ENCODE data around the gene INAVA.

The INAVA gene, protein sequence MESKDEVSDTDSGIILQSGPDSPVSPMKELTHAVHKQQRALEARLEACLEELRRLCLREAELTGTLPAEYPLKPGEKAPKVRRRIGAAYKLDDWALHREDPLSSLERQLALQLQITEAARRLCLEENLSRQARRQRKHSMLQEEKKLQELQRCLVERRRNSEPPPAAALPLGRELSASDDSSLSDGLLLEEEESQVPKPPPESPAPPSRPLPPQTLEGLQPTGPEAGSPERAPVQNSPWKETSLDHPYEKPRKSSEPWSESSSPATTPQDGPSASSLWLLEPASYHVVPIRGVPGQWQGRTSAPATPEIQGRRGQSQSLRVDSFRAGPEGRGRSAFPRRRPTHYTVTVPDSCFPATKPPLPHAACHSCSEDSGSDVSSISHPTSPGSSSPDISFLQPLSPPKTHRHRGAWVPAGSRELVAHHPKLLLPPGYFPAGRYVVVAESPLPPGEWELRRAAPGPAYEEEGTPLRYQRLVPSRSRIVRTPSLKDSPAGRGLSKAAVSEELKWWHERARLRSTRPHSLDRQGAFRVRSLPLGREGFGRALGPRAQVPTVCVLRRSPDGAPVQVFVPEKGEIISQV

DNA sequence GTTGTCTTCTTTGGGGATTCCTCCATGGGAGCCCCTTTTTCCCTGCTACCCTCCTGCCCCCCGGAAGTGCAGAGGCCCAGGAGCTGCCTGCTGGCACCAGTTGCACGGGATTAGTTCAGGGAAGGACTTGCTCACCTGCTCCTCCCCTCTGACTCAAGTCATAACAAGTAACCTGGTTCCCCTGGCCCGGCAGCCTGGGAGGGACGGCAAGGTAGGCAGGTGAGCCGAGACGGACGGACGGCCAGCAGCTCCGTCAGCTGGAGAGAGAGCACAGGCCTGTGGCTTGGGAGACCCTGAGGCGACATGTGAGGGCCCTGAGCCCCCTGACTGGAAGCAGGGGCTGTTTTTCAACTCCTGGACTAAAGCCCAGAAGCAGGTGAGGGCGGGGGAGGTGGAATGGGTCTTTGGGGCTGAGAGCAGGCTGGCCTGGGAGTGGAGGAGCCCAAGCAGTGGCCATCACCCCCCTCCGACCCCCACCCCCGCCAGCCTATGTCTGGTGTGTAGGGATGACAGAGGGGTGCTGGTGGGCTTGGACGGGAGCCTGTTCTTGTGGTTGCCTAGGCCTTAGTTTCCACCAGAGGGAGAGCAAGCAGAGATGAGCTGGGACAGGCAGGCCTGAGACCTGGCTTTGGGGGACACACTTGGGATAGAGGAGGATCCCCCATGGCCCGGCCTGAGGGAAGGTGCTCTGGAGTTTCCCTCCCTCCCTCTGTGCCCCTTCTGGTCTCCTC is at the start of gene INAVA:
INAVA (plus strand) TSS at position 189 of the 731 bp plus-strand sequence. CDS start 3,501 bp downstream, outside the sequence.
- no peak for DNase-seq

DNA sequence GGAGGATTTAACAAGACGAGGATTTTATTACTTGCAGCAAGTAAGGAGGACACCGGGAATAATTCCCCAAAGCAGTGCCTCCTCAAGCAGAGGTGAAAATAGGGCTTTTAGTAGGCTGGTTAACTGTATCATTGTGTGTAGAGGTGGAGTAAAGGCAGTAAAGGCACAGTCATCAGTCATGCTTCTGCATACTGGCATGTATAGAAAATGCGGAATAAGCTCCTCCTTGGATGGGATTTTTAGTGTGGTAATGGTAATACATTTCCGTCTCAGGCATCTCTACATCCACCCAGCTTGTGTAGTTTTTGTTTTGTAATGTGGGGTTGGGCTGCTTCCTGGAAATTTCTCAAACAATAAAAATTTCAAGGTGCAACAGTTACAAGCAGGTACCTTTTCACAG is 49.3 kb upstream of the INAVA start:
- DNase-seq = no peak

DNA sequence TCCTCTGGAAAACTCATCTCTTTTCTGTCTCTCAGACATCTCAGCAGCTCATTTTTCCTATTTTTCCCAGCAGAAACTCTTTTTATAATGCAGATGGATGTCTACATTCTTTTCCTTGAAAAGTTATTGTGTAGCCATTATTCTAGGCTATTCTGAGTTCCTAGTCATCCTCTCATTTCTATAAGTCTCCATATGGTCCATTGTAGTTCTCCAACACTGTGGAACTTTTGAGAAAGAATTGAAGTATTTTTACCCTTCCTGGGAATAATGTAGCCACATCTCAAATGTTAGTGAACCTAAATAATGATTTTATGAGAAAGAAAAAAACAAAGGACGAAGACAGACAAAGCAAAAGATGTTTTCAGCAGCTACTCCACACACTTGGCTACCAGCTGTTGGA is 48.3 kb upstream of the INAVA start:
- DNase-seq = no peak

DNA sequence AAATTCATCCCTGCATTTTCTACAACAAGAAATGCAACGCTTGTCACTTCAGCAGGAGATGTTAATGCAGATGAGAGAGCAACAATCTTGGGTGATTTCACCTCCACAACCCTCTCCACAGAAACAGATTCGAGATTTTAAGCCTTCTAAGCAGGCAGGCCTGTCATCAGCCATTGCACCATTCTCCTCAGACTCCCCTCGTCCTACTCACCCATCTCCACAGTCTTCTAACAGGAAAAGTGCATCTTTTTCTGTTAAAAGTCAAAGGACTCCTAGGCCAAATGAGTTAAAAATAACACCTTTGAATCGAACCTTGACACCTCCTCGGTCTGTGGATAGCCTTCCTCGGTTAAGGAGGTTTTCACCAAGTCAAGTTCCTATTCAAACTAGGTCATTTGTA is 45.3 kb upstream of the INAVA start:
- DNase-seq = no peak

DNA sequence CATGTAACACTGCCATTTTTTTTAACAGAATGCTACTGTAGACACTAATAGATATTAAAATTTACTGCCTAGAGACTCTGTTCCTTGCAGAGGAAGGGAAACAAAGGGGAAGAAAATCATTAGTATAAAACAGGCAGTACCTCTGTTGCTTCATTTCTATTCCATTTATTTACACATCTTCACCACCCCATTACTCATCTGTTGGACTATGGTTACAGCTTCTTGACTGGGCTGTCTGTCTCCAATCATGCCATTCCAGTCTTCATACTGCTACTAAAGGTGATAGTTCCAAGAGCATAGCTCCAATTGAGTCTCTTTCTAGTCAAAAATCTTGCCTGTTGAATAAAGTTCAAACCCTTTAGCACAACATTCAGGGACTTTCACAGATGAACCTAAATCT is 44.1 kb upstream of the INAVA start:
- no peak for DNase-seq

DNA sequence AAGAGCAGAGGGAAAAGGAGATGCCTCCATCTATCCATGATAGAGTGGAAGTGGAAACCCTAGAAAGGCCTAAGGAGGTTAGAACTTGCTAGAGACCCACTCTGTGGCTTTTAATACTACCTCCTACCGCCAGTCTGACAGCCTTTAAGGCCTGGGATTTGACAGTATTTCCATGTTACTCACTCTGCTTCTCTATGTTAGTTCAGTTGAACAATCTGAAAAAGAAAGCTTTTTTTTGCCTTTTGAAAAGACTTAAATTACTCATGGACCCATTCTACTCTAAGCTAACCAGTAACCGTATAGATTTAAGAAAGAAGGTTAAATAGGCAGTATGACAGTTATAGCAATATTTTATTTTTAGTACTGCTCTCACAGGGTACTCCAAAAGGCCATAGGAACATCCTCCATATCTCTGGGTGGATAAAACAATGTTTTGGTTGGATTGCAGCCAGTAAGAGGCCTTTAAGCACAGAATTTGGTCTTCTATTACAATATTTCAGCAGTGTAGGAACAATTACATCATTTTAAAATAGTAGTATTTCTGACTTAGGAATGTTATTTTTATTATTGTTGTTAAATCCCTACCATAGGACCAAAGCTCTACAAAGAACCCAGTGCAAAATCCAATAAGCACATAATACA is 37.9 kb upstream of the INAVA start:
- no peak for DNase-seq

DNA sequence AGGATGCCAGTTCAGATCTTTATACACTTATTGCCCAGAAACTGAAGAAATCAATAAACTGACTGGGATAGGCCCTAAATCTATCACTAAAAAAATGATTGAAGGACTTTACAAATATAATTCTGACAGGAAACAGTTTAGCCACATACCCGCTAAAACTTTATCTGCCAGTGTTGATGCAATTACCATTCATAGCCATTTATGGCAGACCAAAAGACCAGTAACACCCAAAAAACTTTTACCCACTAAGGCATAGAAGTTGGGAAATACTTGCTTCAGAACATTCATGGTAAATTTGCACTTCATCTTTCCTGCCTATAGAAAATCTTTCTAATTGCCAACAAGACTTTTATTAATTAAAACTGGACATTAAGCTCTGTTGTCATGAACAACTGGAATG is 36.9 kb upstream of the INAVA start:
- DNase-seq = no peak

DNA sequence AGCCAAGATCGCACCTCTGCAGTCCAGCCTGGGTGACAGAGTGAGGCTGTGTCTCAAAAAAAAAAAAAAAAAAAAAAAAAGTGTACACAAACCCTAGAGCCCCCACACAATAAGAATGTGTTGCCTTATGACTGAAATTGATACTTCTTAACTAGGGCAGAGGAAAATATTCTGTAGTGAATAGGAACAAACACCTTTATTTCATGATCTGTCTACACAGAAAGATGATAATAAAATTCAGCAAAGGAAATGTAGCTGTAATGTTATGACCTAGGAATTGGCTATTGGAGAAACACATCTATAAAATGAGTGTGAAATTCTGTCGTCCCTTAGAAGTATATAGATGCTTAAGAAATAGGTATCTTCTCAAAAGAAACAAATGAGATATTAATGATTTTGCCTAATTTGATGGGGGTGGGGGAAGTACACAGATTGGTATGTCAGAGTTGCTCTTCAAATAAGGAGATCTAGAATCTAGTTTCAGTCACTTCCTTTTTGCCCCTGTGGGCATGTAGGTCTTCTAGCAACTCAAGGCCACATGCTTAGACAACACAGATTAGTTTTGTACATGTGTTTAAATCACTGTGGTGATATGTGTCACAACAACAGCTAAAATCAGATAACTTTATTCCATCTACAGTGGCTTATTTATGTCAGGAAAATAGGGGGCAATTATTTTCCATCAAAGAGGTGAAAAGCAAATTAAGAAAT is 32.6 kb upstream of the INAVA start:
- no peak for DNase-seq

DNA sequence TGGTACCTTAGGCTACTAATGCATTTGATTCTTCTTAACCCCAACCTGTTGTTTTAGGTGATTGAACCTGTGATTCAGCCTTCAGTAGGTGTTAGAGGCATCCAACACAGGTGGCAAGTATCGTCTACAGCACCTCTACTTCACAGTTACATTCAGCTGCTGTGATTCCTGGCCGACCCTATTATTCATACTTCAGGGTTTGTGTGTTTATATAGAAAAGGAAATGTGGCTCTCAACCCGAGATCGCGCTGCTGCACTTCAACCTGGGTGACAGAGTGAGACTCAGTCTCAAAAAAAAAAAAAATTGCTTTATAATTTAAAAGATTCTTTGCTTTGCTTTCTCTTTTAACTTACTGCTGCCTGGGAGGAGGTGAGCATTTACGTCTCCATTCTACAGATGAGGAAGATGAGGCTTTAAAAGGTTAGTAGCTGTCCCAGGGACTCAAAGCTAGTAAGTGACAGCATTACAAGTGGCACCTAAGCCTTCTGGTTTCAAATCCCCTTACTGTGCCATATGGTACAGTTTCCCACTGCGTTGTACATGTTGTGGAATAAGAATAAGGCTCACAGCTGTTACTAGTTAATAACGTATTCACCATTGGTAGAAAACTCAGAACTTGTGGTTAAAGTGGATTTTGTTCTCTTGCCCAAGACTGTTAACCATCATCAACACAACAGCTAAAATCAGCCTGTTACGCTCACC is 31.8 kb upstream of the INAVA start:
- DNase-seq = no peak

DNA sequence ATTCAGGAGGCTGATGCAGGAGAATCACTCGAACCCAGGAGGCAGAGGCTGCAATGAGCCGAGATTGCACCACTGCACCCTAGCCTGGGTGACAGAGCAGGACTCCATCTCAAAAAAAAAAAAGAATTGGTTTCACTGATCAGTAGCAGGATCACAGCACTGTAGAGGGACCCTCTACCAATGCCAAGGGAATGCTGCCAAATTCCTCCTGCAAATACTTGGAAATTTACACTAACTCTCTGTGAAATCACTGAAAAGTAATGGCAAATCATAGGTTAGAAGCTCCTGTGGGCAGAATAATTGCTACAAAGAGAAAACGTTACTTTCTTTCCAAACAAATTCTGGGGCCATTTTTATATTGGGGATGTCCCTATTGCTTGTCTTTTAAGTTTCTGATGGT is 28.6 kb upstream of the INAVA start:
- DNase-seq = no peak

DNA sequence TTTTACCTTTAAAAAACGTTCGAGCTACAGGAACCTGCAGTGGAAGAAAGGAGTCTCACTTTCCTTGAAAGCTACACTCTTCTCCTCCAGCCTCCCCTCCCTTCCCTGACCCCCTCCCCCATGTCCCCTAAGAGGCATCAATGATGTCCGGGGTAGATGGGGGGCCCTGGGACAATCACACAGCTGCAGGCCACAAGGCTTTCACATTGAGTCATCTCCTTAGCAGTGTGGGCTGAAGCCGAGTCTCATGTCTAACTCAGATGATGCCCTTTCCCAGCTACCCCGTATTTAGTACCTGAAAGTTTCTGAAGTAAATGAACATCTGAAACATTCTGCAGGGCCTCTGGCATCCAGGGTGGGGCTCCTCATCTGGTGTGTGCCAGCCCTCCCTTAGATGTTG is 28.2 kb upstream of the INAVA start:
- no peak for DNase-seq

DNA sequence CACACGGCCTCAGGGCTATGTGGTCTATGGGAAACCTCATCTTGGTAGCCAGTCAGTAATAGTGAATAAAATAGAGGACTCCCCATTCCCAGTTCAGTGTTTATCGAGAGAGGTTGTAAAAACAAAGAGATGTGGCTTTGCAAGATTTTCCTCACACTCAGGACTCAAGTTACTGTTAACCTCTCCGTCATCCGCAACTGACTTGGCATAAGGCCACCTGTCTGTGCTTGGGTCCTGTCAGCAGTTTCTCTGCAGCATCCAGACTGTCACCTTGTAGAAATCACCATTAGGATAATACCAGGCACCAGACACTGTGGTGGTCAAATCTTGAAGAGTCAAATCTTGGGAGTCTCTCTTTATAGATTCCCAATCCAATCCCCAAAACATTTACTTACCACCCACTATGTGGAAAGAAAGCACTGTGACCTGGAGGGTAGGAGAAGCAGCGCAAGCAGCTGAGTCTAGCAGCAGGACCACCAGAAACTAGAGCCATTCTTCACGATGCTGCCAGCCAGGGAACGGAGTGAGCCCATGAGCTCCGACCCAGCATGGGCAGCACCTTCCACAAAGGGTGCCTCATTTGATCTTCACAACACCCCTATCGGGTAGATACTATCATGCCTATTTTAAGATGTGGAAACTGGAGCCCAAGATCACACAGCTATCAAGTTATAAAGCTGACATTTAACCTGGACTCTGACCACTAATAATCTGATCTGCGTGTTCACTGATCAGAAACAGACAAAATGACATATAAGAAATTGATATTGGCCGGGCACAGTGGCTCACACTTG is 27.5 kb upstream of the INAVA start:
- DNase-seq = no peak

DNA sequence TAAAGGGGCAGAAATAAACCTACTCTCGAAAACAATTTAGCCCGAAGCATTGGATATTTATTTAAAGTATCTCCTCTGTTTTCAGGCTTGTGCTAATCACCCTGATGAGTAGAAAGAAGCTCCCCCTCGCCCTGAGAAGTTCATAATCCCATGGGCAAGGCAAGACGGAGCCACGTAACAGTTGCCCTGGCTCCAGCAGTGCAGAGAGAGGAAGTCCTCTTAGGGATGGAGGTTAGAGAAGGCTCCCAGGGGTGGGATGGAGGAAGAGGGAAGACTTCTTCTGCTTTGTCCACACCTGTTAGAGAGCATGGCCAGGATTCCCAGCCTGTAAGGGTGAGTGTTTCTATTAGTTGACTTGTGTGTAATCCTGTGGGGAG is 25.3 kb upstream of the INAVA start:
- DNase-seq = no peak

DNA sequence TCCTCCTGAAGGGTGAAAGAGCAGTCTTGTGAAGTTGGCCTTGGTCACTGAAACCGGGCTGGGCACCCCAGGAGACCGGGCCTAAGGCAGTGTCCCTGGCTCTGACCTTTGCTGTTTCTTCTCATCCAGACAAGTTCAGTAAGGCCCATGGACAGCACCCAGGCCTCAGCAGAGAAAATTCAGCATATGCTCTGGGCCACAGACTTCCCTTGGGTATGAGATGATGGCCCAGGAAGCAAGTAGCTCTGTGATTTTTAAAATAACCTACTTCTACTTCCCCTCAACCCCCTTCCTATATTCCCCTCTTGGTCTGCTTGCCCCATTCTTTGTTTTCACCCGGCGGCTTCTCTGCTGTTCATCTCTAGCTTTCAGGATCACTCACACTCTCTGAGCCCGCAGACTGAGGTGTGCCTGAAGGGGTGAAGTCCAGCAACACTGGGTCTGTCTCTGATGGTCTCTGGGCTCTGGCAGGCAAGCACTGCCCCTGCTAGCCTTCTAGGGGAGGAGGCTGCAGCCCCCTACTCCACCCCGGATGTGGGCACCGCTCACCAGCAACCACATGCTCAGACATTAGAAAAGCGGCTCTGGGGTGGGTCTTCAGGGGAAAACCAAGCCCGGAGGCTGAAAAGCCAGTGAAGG is 24.8 kb upstream of the INAVA start:
- no peak for DNase-seq

DNA sequence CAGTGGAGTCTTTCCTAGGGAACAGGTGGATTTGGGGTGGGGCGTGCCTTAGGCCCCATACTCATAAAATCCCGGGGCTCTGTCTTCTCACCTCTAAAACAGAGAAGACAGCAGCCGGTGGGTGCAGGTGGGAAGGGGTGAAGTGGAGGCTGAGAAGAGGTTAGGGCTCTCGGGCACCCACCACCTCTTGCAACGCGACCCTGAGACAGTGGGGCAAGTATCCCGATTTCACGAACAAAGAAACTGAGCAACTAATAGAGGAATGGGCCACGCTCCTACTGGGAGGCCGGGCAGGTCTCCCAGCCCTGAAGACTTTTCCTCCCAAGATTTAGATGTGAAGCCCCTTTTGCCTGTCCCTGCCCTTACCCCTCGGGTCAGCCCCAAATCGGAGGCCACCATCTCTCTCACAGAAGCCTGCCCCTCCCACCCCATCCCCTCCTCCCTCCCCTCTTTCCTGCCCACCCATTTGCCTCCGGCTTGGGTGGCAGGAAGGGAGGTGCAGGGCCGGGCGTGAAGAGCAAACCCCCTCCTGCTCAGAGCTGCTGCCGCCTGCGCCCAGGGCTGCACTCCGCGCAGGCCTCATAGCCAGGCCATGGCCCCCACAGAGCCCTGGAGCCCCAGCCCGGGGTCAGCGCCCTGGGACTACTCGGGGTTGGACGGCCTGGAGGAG is 22.1 kb upstream of the INAVA start, which contains the start of gene GPR25:
GPR25 (plus strand) TSS at position 536 of the 670 bp plus-strand sequence; CDS start at position 593, 57 bp downstream.
- no peak for DNase-seq

DNA sequence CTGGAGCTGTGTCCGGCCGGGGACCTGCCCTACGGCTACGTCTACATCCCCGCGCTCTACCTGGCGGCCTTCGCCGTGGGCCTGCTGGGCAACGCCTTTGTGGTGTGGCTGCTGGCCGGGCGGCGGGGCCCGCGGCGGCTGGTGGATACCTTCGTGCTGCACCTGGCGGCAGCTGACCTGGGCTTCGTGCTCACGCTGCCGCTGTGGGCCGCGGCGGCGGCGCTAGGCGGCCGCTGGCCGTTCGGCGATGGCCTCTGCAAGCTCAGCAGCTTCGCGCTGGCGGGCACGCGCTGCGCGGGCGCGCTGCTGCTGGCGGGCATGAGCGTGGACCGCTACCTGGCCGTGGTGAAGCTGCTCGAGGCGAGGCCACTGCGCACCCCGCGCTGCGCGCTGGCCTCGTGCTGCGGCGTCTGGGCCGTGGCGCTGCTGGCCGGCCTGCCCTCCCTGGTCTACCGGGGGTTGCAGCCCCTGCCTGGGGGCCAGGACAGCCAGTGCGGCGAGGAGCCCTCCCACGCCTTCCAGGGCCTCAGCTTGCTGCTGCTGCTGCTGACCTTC is 21.5 kb upstream of the INAVA start:
- DNase-seq = peak; percentile 33

DNA sequence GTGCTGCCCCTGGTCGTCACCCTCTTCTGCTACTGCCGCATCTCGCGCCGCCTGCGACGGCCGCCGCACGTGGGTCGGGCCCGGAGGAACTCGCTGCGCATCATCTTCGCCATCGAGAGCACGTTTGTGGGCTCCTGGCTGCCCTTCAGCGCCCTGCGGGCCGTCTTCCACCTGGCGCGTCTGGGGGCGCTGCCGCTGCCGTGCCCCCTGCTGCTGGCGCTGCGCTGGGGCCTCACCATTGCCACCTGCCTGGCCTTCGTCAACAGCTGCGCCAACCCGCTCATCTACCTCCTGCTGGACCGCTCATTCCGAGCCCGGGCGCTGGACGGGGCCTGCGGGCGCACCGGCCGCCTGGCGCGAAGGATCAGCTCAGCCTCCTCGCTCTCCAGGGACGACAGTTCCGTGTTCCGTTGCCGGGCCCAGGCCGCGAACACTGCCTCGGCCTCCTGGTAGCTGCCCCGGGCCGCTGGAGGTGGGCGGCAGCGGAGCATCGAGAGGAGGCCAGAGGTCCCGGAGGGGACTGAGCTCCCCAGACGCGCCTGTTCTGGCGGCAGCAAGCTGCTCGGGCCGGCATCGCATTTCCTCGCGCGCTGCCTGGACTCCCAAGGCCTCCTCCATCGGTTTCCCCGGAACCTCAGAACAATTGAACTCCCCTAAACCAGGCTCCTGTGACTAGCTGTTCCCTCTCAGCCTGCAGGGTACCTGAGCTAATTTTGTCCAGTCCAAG is 20.9 kb upstream of the INAVA start:
- DNase-seq = no peak

DNA sequence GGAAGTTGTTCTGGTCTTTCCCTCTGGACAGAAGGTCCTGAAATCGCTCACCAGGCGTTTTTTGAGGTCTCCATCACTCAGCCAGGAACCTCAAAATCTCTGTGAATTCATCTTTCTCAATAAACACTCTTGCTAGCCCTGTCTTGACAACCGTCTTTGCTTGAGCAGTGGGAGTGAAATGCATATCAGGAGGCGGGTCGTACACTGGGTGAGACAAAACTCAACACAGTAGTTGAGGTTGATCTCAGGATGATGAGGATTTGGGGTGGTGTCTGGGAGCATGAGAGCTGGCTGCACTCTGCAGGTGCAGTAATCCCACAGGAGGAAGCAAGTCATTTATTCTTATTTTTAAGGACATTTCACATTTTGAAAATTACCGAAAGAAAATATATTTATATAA is 20.0 kb upstream of the INAVA start:
- no peak for DNase-seq

DNA sequence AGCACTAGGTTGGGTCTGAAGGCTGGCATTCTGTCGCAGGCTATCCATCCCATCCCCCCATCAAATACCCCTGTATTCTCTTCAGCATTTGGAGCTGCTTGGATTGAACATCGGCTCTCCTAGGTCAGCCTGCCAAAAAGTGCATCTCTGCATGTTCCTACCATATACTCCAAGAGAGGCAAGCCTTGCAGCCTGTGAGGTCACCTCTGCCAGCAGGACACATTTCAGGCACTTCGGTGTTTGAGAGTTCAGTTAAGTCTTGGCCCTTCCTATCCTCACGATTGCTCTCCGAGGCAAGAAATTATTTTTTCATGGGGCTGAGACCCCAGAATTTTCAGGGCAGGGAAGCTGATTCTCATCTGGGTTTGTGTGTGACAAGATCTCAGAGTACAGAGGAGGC is 19.3 kb upstream of the INAVA start:
- no peak for DNase-seq
